ENCODE results near the gene MRO.

DNA sequence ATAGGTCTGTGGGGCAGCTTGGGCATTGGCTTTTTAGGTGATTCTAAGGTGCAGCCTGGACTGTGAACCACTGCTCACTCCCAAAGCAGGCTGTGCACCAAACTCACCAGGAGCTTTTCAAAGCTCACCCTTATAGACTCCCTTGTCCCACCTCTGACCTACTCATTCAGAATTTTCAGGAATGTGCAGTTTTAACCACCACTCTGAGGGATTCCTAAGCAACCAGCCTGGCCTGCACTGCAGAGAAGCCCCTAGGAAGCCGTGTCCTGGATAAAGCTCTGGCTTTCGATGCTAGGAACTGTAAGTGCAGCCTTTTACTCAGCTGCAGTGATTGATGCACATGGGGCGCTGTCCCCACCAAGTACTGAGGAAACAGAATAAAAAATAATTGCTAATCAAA is 33.0 kb downstream of the MRO start:
- TF ChIP-seq, protein P1, sequence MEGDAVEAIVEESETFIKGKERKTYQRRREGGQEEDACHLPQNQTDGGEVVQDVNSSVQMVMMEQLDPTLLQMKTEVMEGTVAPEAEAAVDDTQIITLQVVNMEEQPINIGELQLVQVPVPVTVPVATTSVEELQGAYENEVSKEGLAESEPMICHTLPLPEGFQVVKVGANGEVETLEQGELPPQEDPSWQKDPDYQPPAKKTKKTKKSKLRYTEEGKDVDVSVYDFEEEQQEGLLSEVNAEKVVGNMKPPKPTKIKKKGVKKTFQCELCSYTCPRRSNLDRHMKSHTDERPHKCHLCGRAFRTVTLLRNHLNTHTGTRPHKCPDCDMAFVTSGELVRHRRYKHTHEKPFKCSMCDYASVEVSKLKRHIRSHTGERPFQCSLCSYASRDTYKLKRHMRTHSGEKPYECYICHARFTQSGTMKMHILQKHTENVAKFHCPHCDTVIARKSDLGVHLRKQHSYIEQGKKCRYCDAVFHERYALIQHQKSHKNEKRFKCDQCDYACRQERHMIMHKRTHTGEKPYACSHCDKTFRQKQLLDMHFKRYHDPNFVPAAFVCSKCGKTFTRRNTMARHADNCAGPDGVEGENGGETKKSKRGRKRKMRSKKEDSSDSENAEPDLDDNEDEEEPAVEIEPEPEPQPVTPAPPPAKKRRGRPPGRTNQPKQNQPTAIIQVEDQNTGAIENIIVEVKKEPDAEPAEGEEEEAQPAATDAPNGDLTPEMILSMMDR (IDR thresholded peaks at IDR 0.05; ENCODE audit: low read depth, low read length, poor library complexity, severe bottlenecking), result no peak
- no peak for TF ChIP-seq EZH2phosphoT487 (IDR thresholded peaks at IDR 0.05; ENCODE audit: borderline replicate concordance, low read length)
